Naive thymus-derived CD4-positive, alpha-beta T cell (primary cell): ENCODE measurements around the gene EFNA2. TPM values are rescaled to one million over a fixed set of nuclear protein-coding genes. Genes with fewer than 3 reads are reported as not detected.

Experiments used
- ATAC-seq: fragments of 150-1000 bp; cut with Tn5 transposase; 2 replicates; pipeline ENCODE4 v1.10.0; 2021; ENCODE audit warnings: mild to moderate bottlenecking, moderate library complexity
- CTCF ChIA-PET: fragments of 350-600 bp; sonication (Branson Sonifier 250); formaldehyde crosslinking; loops from one replicate; lab custom pipeline; 2021; ENCODE audit warnings: antibody characterized with exemption; lab: Charles Lee
- POLR2A ChIA-PET: fragments of 350-600 bp; sonication (Branson Sonifier 250); formaldehyde crosslinking; loops from one replicate; lab custom pipeline; 2021; ENCODE audit warnings: antibody characterized with exemption, inconsistent platforms; lab: Charles Lee
- DNase-seq, 9 donors: peaks; one replicate each; pipeline versions ENCODE4 v3.0.0 to v3.0.0-alpha.2; 2020 to 2022; ENCODE audit warnings: mixed read lengths in 1 of 9
- H3K27ac ChIP-seq: one replicate; pipeline ENCODE4 v1.7.0; 2013; ENCODE audit warnings: mild to moderate bottlenecking, low read depth, low read length, moderate library complexity
- H3K27me3 ChIP-seq, 2 donors: one replicate each; pipeline ENCODE4 v1.7.0; 2013; ENCODE audit warnings: low read length in 2 of 2, mild to moderate bottlenecking in 2 of 2, moderate library complexity in 2 of 2; ENCODE audit not compliant: control insufficient read depth in 2 of 2, insufficient read depth in 2 of 2
- H3K36me3 ChIP-seq, 3 experiments: 1 replicate in 2 of 3; 2 replicates in 1 of 3; pipeline ENCODE4 v1.7.0; 2013; ENCODE audit warnings: low read length in 3 of 3, mild to moderate bottlenecking in 3 of 3, moderate library complexity in 1 of 3; ENCODE audit not compliant: insufficient read depth in 3 of 3, control insufficient read depth in 2 of 3
- H3K4me1 ChIP-seq, 2 donors: one replicate each; pipeline ENCODE4 v1.7.0; 2013; ENCODE audit warnings: low read length in 2 of 2, mild to moderate bottlenecking in 2 of 2, moderate library complexity in 1 of 2; ENCODE audit not compliant: control insufficient read depth in 2 of 2, insufficient read depth in 2 of 2
- H3K4me3 ChIP-seq: 2 replicates; pipeline ENCODE4 v1.7.0; 2013; ENCODE audit warnings: mild to moderate bottlenecking, low read length
- H3K9me3 ChIP-seq, 3 experiments: 1 replicate in 2 of 3; 2 replicates in 1 of 3; pipeline ENCODE4 v1.7.0; 2013; ENCODE audit warnings: low read length in 3 of 3; ENCODE audit not compliant: control insufficient read depth in 2 of 3
- H3K27ac Mint-ChIP-seq, 9 donors: one replicate each; pipeline ENCODE4 v1.8.0; 2020 to 2022; ENCODE audit warnings: mixed read lengths in 9 of 9, mild to moderate bottlenecking in 8 of 9, moderate library complexity in 5 of 9, inconsistent platforms in 2 of 9
- H3K27me3 Mint-ChIP-seq, 5 donors: one replicate each; pipeline ENCODE4 v1.8.0; 2021 to 2022; ENCODE audit warnings: mixed read lengths in 5 of 5, mild to moderate bottlenecking in 1 of 5
- H3K36me3 Mint-ChIP-seq, 5 donors: one replicate each; pipeline ENCODE4 v1.8.0; 2020 to 2022; ENCODE audit warnings: mixed read lengths in 5 of 5, mild to moderate bottlenecking in 3 of 5, inconsistent platforms in 1 of 5
- H3K4me1 Mint-ChIP-seq, 7 donors: one replicate each; pipeline ENCODE4 v1.8.0; 2020 to 2022; ENCODE audit warnings: mixed read lengths in 7 of 7, mild to moderate bottlenecking in 3 of 7, inconsistent platforms in 1 of 7
- H3K4me3 Mint-ChIP-seq, 10 donors: one replicate each; pipeline ENCODE4 v1.8.0; 2020 to 2022; ENCODE audit warnings: mild to moderate bottlenecking in 10 of 10, mixed read lengths in 10 of 10, moderate library complexity in 6 of 10, inconsistent platforms in 2 of 10
- H3K9me3 Mint-ChIP-seq, 11 donors: one replicate each; pipeline ENCODE4 v1.8.0; 2020 to 2022; ENCODE audit warnings: mixed read lengths in 11 of 11, mild to moderate bottlenecking in 4 of 11, inconsistent platforms in 1 of 11, moderate library complexity in 1 of 11
- intact Hi-C, 2 donors: fragments of 100-400 bp; cut with micrococcal nuclease; formaldehyde crosslinking; loops; one replicate each; pipeline ENCODE4 v1.15.1; 2023
- polyA plus RNA-seq, 2 donors: library from polyadenylated mRNA; unstranded; fragments of 300-500 nt; fragmentation: Illumina TruSeq; gene quantifications; one replicate each; pipeline ENCODE4 v1.2.3, GENCODE V29; 2021
- total RNA-seq, 6 experiments: library from RNA in 5 of 6; stranded (reverse) in 5 of 6; gene quantifications; 1 replicate in 5 of 6; 2 replicates in 1 of 6; pipeline ENCODE4 v1.2.3 and lab custom pipeline; 2021 to 2026

The EFNA2 gene
- total and polyA plus RNA-seq, 7 experiments from 2014 or later = not detected

DNA sequence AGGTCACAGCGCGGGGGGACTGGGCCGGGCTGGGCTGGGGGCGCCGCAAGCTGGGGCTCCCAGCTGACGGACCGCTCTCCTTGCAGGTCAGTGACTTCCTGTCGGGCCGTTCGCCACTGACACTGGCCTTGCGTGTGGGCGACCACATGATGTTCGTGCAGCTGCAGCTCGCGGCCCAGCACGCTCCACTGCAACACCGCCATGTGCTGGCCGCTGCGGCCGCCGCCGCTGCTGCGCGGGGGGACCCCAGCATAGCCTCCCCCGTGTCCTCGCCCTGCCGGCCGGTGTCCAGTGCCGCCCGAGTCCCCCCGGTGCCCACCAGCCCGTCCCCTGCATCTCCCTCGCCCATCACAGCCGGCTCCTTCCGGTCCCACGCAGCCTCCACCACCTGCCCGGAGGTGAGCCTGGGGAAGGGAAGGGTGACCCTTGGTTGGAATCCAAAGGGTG lies 31.6 kb upstream of the EFNA2 start:
- no peak for ATAC-seq
- peaks cover 0 to 3% (median 0%) of the 10 kb centered on the region in 11 donors for H3K9me3 Mint-ChIP-seq
- H3K27me3 Mint-ChIP-seq = no peaks in the 10 kb centered on the region
- DNase-seq = no peak
- intact Hi-C loops = no loop called here
- no peak overlapping the region for H3K4me3 ChIP-seq
- H3K27ac ChIP-seq = peak overlapping the region; percentile 93
- peak overlapping the region in 3 of 9 donors; percentile 38 to 69 (median 38) for H3K27ac Mint-ChIP-seq
- peaks cover 9 to 41% (median 34%) of the 10 kb centered on the region in 7 donors for H3K4me1 Mint-ChIP-seq
- no peaks in the 10 kb centered on the region for H3K27me3 ChIP-seq
- peaks cover 0 to 25% (median 4%) of the 10 kb centered on the region in 5 donors for H3K36me3 Mint-ChIP-seq
- H3K36me3 ChIP-seq = peaks cover 19 to 56% (median 29%) of the 10 kb centered on the region in 3 experiments
- POLR2A ChIA-PET = interaction anchor here (1.0 to 10.8 kb wide), 4 partner anchors 7 to 225 kb away, joined by 3 to 229 read pairs (median 20); partner anchors contain the start of genes CIRBP and FAM174C
- CTCF ChIA-PET = interaction anchor here (1.7 to 2.2 kb wide), 3 partner anchors 10 to 13 kb away, joined by 10 to 13 read pairs (median 13); no protein-coding TSS in a partner anchor
- peaks cover 32 to 50% of the 10 kb centered on the region in 2 donors for H3K4me1 ChIP-seq
- peak overlapping the region in 3 of 10 donors; percentile 27 to 95 (median 73) for H3K4me3 Mint-ChIP-seq
- no peaks in the 10 kb centered on the region for H3K9me3 ChIP-seq

DNA sequence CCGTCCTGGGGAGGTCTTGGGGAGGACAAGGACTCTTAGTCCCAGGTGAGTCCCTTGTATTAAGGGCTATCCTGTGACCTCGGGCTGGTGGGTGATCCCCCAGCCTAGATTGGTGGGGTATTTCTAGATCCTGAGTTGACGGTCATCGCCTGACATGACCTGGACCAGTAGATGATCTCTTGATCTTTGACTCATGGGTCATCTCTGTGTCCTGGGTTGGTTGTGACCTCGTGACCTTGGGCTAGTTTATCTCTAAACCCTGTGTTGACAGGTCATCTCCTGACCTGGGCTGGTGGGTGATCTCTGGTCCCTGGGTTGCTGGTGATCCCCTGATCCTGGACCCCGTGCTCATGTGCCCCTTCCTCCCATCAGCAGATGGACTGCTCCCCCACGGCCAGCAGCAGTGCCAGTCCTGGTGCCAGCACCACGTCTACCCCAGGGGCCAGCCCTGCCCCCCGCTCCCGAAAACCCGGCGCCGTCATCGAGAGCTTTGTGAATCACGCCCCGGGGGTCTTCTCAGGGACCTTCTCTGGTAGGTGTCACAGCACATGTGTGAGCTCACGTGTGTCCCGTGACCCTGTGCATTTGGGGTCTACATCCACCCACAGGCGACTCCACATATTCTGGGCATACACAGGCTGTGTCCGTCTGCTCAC lies 31.0 kb upstream of the EFNA2 start:
- Mint-ChIP-seq H3K27ac (peak overlapping the region in 6 of 9 donors; percentile 38 to 87 (median 63)), H3K4me1 (peaks cover 12 to 46% (median 38%) of the 10 kb centered on the region in 7 donors), H3K36me3 (peaks cover 0 to 26% (median 4%) of the 10 kb centered on the region in 5 donors), H3K27me3 (no peaks in the 10 kb centered on the region), H3K4me3 (peak overlapping the region in 8 of 10 donors; percentile 1 to 62 (median 42)), H3K9me3 (peaks cover 0 to 2% (median 0%) of the 10 kb centered on the region in 11 donors)
- Histone ChIP-seq H3K4me1 (peaks cover 37 to 55% of the 10 kb centered on the region in 2 donors), H3K36me3 (peaks cover 19 to 56% (median 29%) of the 10 kb centered on the region in 3 experiments), H3K9me3 (no peaks in the 10 kb centered on the region), H3K27ac (peak overlapping the region; percentile 93), H3K4me3 (no peak overlapping the region), H3K27me3 (no peaks in the 10 kb centered on the region)
- no peak for ATAC-seq
- no peak for DNase-seq
- intact Hi-C loops = no loop called here
- ChIA-PET POLR2A (interaction anchor here (0.7 to 10.8 kb wide), 5 partner anchors 7 to 226 kb away, joined by 3 to 229 read pairs (median 11); partner anchors contain the start of genes CIRBP and FAM174C), CTCF (interaction anchor here (2.1 to 2.2 kb wide), 2 partner anchors 11 to 12 kb away, joined by 7 to 10 read pairs; no protein-coding TSS in a partner anchor)

DNA sequence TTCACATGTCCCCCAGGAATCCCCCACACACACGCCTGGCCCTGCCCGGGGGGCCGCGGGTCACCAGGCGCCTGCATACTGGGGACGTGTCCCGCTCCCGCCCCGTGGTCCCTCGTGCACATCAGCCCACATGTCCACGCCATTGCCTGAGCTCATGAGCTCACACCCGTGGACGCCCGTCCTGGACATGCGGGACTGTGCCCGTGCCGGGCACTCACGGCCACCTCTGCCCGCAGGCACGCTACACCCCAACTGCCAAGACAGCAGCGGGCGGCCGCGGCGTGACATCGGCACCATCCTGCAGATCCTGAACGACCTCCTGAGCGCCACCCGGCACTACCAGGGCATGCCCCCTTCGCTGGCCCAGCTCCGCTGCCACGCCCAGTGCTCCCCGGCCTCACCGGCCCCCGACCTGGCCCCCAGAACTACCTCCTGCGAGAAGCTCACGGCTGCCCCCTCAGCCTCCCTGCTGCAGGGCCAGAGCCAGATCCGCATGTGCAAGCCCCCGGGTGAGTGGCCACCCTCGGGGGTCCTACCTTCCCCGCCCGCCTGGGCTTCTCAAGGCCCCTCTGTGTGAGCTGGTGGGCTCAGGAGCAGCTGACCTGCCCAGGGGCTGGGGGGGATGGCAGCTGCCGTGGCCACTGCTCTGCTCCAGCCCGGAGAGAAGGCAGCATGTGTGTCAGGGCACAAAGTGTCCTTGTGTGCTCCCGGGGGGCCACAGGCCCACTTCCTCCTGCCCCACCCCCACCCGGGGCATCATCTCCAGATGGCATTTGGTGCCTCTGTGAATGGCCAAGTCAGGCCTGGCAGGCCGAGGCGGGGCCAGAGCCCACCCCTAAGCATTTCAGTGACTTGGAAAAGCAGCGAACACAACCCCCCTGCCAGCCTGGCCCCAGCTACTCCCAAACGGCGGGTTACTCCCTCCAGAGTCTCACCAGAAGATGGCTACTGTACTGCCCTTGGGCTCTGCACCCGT lies 30.2 kb upstream of the EFNA2 start:
- ChIA-PET CTCF (interaction anchor here (0.6 to 2.2 kb wide), 3 partner anchors 11 to 12 kb away, joined by 3 to 10 read pairs (median 7); no protein-coding TSS in a partner anchor), POLR2A (interaction anchor here (0.7 to 14.9 kb wide), 4 partner anchors 11 to 153 kb away, joined by 3 to 366 read pairs (median 120); partner anchors contain the start of genes ATP5F1D, CIRBP and FAM174C)
- intact Hi-C loops = no loop called here
- Histone ChIP-seq H3K27ac (peak overlapping the region; percentile 93), H3K4me3 (no peak overlapping the region), H3K4me1 (peaks cover 45 to 64% of the 10 kb centered on the region in 2 donors), H3K36me3 (peaks cover 19 to 56% (median 29%) of the 10 kb centered on the region in 3 experiments), H3K27me3 (no peaks in the 10 kb centered on the region), H3K9me3 (no peaks in the 10 kb centered on the region)
- peak overlapping the region in 5 of 9 donors; percentile 38 to 87 (median 69) for H3K27ac Mint-ChIP-seq
- H3K9me3 Mint-ChIP-seq = peaks cover 0 to 1% (median 0%) of the 10 kb centered on the region in 11 donors
- H3K27me3 Mint-ChIP-seq = no peaks in the 10 kb centered on the region
- DNase-seq (no peak), ATAC-seq (no peak)
- H3K4me3 Mint-ChIP-seq = peak overlapping the region in 3 of 10 donors; percentile 37 to 62 (median 48)
- H3K36me3 Mint-ChIP-seq = peaks cover 0 to 26% (median 4%) of the 10 kb centered on the region in 5 donors
- H3K4me1 Mint-ChIP-seq = peaks cover 16 to 51% (median 42%) of the 10 kb centered on the region in 7 donors

DNA sequence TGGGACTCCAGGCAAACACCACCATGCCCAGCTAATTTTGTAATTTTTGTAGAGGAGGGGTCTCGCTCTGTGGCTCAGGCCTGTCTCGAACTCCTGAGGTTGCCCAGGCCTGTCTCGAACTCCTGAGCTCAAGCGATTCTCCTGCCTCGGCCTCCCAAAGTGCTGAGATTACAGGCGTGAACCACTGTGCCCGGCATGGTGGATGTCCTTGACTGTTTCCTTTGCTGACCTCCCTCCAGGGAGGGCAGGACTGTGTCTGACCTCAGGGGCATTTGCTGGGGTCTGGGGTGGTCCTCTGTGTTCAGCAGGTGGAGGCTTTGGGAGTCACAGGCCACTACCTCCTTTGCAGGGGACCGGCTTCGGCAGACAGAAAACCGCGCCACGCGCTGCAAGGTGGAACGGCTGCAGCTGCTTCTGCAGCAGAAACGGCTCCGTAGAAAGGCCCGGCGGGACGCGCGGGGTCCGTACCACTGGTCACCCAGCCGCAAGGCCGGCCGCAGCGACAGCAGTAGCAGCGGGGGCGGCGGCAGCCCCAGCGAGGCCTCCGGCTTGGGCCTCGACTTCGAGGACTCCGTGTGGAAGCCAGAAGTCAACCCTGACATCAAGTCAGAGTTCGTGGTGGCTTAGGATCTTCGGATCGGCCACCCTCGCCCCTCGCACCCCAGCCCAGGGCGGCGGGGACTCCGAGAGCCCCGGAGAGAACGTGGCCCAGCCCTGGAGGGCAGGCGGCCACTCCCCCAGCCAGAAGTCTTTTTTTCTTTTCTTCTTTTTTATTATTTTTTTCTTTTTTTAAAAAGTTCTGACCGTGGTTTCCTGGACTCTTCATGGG lies 28.8 kb upstream of the EFNA2 start:
- CTCF ChIA-PET = interaction anchor here (1.7 to 2.2 kb wide), 3 partner anchors 9 to 13 kb away, joined by 5 to 10 read pairs (median 7); no protein-coding TSS in a partner anchor
- H3K36me3 Mint-ChIP-seq = peaks cover 0 to 19% (median 4%) of the 10 kb centered on the region in 5 donors
- peak overlapping the region in 7 of 10 donors; percentile 12 to 90 (median 41) for H3K4me3 Mint-ChIP-seq
- DNase-seq (no peak), ATAC-seq (no peak)
- H3K9me3 Mint-ChIP-seq = no peaks in the 10 kb centered on the region
- POLR2A ChIA-PET = interaction anchor here (0.6 to 14.9 kb wide), 4 partner anchors 10 to 19 kb away, joined by 3 to 366 read pairs (median 120); partner anchors contain the start of genes ATP5F1D, CIRBP and FAM174C
- H3K27me3 Mint-ChIP-seq = no peaks in the 10 kb centered on the region
- Histone ChIP-seq H3K9me3 (no peaks in the 10 kb centered on the region), H3K27ac (no peak overlapping the region), H3K4me1 (peaks cover 54 to 67% of the 10 kb centered on the region in 2 donors), H3K36me3 (peaks cover 19 to 46% (median 29%) of the 10 kb centered on the region in 3 experiments), H3K4me3 (no peak overlapping the region), H3K27me3 (no peaks in the 10 kb centered on the region)
- H3K4me1 Mint-ChIP-seq = peaks cover 23 to 58% (median 48%) of the 10 kb centered on the region in 7 donors
- H3K27ac Mint-ChIP-seq = peak overlapping the region in 8 of 9 donors; percentile 33 to 98 (median 87)
- intact Hi-C loops = no loop called here

DNA sequence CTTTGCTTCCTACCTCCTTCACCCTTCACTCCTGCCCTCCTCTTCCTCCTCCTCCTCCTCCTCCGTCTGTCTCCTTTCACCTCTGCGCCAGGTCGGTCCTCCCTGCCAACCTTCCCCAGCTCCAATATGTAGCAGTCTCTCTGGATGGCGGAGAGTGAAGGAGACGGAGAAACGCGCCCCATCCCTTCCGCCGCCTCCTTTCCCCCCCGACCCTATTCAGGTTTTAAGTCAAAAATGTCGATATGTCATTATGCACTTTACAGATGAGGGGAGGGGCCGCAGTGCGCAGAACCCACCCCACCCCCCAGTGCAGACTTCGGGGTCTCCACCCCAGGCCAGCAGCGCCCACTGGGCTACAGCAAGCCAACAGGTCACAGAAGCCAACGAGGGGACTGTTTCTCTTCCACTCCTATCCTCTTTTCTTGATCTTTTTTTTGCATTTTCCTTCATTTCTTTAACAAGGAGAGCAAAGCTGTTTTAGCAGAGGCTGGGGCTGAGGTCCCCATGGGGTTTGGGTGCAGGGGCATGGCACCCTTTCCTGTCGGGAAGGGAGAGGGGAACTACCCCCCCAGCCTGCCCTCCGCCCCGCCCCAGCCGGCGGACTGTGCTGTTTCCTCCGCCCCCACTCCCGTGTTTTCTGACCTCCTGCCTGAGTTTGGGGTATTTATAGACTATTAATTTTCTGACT lies 28.1 kb upstream of the EFNA2 start:
- Histone ChIP-seq H3K27ac (peak overlapping the region; percentile 99), H3K4me1 (peaks cover 61 to 71% of the 10 kb centered on the region in 2 donors), H3K9me3 (no peaks in the 10 kb centered on the region), H3K4me3 (no peak overlapping the region), H3K36me3 (peaks cover 19 to 46% (median 29%) of the 10 kb centered on the region in 3 experiments), H3K27me3 (no peaks in the 10 kb centered on the region)
- ChIA-PET POLR2A (interaction anchor here (3.4 to 14.9 kb wide), 3 partner anchors 9 to 18 kb away, joined by 11 to 366 read pairs (median 229); partner anchors contain the start of genes ATP5F1D, CIRBP and FAM174C), CTCF (interaction anchor here (1.7 to 3.5 kb wide), 2 partner anchors 9 to 14 kb away, joined by 5 to 16 read pairs; no protein-coding TSS in a partner anchor)
- H3K36me3 Mint-ChIP-seq = peaks cover 0 to 17% (median 4%) of the 10 kb centered on the region in 5 donors
- intact Hi-C loops = no loop called here
- no peaks in the 10 kb centered on the region for H3K9me3 Mint-ChIP-seq
- ATAC-seq (no peak), DNase-seq (no peak)
- H3K4me1 Mint-ChIP-seq = peaks cover 26 to 60% (median 52%) of the 10 kb centered on the region in 7 donors
- peak overlapping the region; percentile 57 to 98 (median 93) for H3K27ac Mint-ChIP-seq
- H3K4me3 Mint-ChIP-seq = peak overlapping the region; percentile 21 to 90 (median 52)
- no peaks in the 10 kb centered on the region for H3K27me3 Mint-ChIP-seq
